GM23248 (cell line): ENCODE results near the gene DLAT.

Experiments
- EZH2 ChIP-seq: fragments of 200-600 bp; sonication (generic); IDR thresholded peaks from 2 replicates; pipeline ENCODE4 v1.6.1; 2018; ENCODE audit warnings: antibody characterized with exemption, mild to moderate bottlenecking; ENCODE audit not compliant: insufficient read depth, poor library complexity, severe bottlenecking
- EZH2phosphoT487 ChIP-seq: fragments of 200-600 bp; sonication (generic); IDR thresholded peaks from 2 replicates; pipeline ENCODE4 v1.6.1; 2018; ENCODE audit warnings: antibody characterized with exemption, moderate library complexity, mild to moderate bottlenecking, low read depth; ENCODE audit not compliant: insufficient read depth

DNA sequence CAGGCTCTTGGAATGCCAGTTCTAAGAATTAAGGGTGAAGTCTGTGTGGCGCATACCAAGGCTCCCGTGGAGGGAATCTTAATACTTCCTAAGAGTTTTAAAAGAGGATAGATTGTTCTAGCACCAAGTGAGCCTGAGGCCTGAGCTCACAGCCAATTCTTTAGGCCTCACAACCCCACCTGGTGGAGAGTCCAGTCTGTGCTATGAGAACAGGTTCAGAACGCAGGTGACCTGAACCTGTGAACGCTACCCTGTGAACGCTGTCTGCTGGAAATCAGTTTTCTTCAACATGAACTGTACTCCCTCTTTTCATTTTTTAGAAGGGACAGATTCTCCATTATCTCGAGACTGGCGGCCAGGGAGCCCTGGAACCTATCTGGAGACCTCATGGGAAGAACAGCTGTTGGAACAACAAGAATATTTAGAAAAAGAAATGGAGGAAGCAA is 43.2 kb upstream of the DLAT start:
- no peak for TF ChIP-seq EZH2
- no peak for TF ChIP-seq EZH2phosphoT487
